H1 (cell line): Measurements from ENCODE around the gene GNAI1. TPM values are rescaled to one million over a fixed set of nuclear protein-coding genes. Genes with fewer than 3 reads are reported as not detected.

Experiments used
- CTCF ChIA-PET: fragments of 300-600 bp; sonication (Branson Sonifier 250); formaldehyde crosslinking; loops from one replicate; lab custom pipeline; 2021; ENCODE audit not compliant: partially characterized antibody; lab: Charles Lee
- POLR2A ChIA-PET: fragments of 300-600 bp; sonication (Branson Sonifier 250); formaldehyde crosslinking; loops from one replicate; lab custom pipeline; 2021; ENCODE audit warnings: inconsistent platforms; ENCODE audit not compliant: partially characterized antibody; lab: Charles Lee
- DNase-seq, 2 experiments: peaks; one replicate each; pipeline versions ENCODE4 v3.0.0 to v3.0.0-alpha.2; 2010 to 2022; ENCODE audit warnings: low spot score in 2 of 2, low read depth in 1 of 2, mixed read lengths in 1 of 2
- FAIRE-seq: peaks from 2 replicates; lab custom pipeline; 2011; peaks lifted over from hg19 to GRCh38; lab: Jason Lieb, UNC
- H2AFZ ChIP-seq: 2 replicates; pipeline ENCODE4 v1.8.1; 2012; ENCODE audit warnings: low read length, inconsistent platforms
- H2AK5ac ChIP-seq: 2 replicates; pipeline ENCODE4 v1.6.1; 2013; ENCODE audit warnings: low read depth, low read length
- H2BK120ac ChIP-seq: replicated peaks from 2 replicates; pipeline ENCODE3; 2013; ENCODE audit warnings: low read depth, low read length, inconsistent platforms
- H2BK12ac ChIP-seq: 2 replicates; pipeline ENCODE4 v1.6.1; 2013; ENCODE audit warnings: low read depth, low read length
- H2BK15ac ChIP-seq: 2 replicates; pipeline ENCODE4 v1.6.1; 2013; ENCODE audit warnings: low read length
- H2BK20ac ChIP-seq: 2 replicates; pipeline ENCODE4 v1.6.1; 2013; ENCODE audit warnings: low read length
- H2BK5ac ChIP-seq: 2 replicates; pipeline ENCODE4 v1.6.1; 2013; ENCODE audit warnings: low read depth, low read length
- H3K14ac ChIP-seq: 2 replicates; pipeline ENCODE4 v1.6.1; 2013; ENCODE audit warnings: inconsistent platforms; ENCODE audit not compliant: insufficient read length
- H3K18ac ChIP-seq: 2 replicates; pipeline ENCODE4 v1.6.1; 2013; ENCODE audit warnings: low read length; ENCODE audit errors: extremely low read depth
- H3K23ac ChIP-seq: 2 replicates; pipeline ENCODE4 v1.6.1; 2013; ENCODE audit warnings: inconsistent platforms; ENCODE audit not compliant: insufficient read length
- H3K23me2 ChIP-seq: 2 replicates; pipeline ENCODE4 v1.6.1; 2013; ENCODE audit warnings: low read depth, low read length
- H3K27ac ChIP-seq: 2 replicates; pipeline ENCODE4 v1.6.1; 2011; ENCODE audit warnings: low read depth, low read length, inconsistent platforms
- H3K27me3 ChIP-seq, 4 experiments: replicated peaks in 1 of 4; 1 replicate in 1 of 4; 2 replicates in 3 of 4; pipeline versions ENCODE4 v1.6.1 to v1.8.1; 2011 to 2013; ENCODE audit warnings: low read length in 3 of 4, mild to moderate bottlenecking in 3 of 4, inconsistent platforms in 2 of 4, mixed read lengths in 2 of 4, moderate library complexity in 1 of 4; ENCODE audit not compliant: control insufficient read depth in 3 of 4, insufficient read depth in 3 of 4; ENCODE audit errors: extremely low read depth in 1 of 4
- H3K36me3 ChIP-seq, 4 experiments: 2 replicates each; pipeline versions ENCODE4 v1.6.1 to v1.8.1; 2011 to 2013; ENCODE audit warnings: mild to moderate bottlenecking in 4 of 4, low read length in 3 of 4, moderate library complexity in 2 of 4, control low read depth in 1 of 4, inconsistent platforms in 1 of 4; ENCODE audit not compliant: insufficient read depth in 4 of 4, control insufficient read depth in 2 of 4
- H3K4ac ChIP-seq: replicated peaks from 2 replicates; pipeline ENCODE3; 2013; ENCODE audit warnings: low read length, low read depth, mixed read lengths, inconsistent platforms; ENCODE audit not compliant: insufficient read length
- H3K4me1 ChIP-seq, 4 experiments: replicated peaks in 1 of 4; 1 replicate in 1 of 4; 2 replicates in 3 of 4; pipeline versions ENCODE4 v1.6.1 to v1.8.1; 2011 to 2013; ENCODE audit warnings: low read length in 3 of 4, inconsistent platforms in 2 of 4, mixed read lengths in 1 of 4; ENCODE audit not compliant: insufficient read depth in 4 of 4, control insufficient read depth in 3 of 4
- H3K4me2 ChIP-seq, 2 experiments: 2 replicates each; pipeline versions ENCODE4 v1.6.1 to v1.8.1; 2011 to 2013; ENCODE audit warnings: low read depth in 2 of 2, low read length in 2 of 2, control low read depth in 1 of 2, inconsistent platforms in 1 of 2, mild to moderate bottlenecking in 1 of 2; ENCODE audit not compliant: insufficient read depth in 1 of 2
- H3K4me3 ChIP-seq, 4 experiments: fragments of 200-600, 300-600 bp in 1 of 4; sonication (generic), shearing (Covaris generic), sonication (Bioruptor Twin) in 1 of 4; 2 replicates each; pipeline versions ENCODE4 v1.5.1 to v1.8.1; 2011 to 2016; ENCODE audit warnings: low read length in 4 of 4, low read depth in 3 of 4, control low read depth in 2 of 4, inconsistent platforms in 2 of 4, mild to moderate bottlenecking in 2 of 4, mixed read lengths in 1 of 4, moderate library complexity in 1 of 4; ENCODE audit not compliant: insufficient read depth in 2 of 4; ENCODE audit errors: extremely low read depth in 1 of 4
- H3K56ac ChIP-seq: replicated peaks from 2 replicates; pipeline ENCODE3; 2013; ENCODE audit warnings: low read depth, mild to moderate bottlenecking, mixed read lengths, low read length, inconsistent platforms; ENCODE audit not compliant: insufficient read length
- H3K79me1 ChIP-seq: 2 replicates; pipeline ENCODE4 v1.6.1; 2013; ENCODE audit warnings: low read depth, low read length, control low read depth
- H3K79me2 ChIP-seq, 2 experiments: 2 replicates each; pipeline versions ENCODE4 v1.6.1 to v1.8.1; 2012 to 2013; ENCODE audit warnings: low read length in 2 of 2, mild to moderate bottlenecking in 2 of 2, inconsistent platforms in 1 of 2; ENCODE audit not compliant: insufficient read depth in 2 of 2, control insufficient read depth in 1 of 2
- H3K9ac ChIP-seq, 4 experiments: replicated peaks in 1 of 4; 1 replicate in 1 of 4; 2 replicates in 3 of 4; pipeline versions ENCODE4 v1.6.1 to v1.8.1; 2011 to 2013; ENCODE audit warnings: low read depth in 3 of 4, low read length in 3 of 4, control low read depth in 2 of 4, mild to moderate bottlenecking in 2 of 4, moderate library complexity in 2 of 4, inconsistent platforms in 1 of 4; ENCODE audit errors: extremely low read depth in 1 of 4
- H3K9me3 ChIP-seq, 2 experiments: 2 replicates each; pipeline versions ENCODE4 v1.6.1 to v1.8.1; 2012 to 2013; ENCODE audit warnings: mild to moderate bottlenecking in 2 of 2, moderate library complexity in 2 of 2, control low read depth in 1 of 2, inconsistent platforms in 1 of 2, low read depth in 1 of 2, low read length in 1 of 2, mixed read lengths in 1 of 2; ENCODE audit not compliant: insufficient read depth in 2 of 2
- H4K20me1 ChIP-seq, 2 experiments: replicated peaks in 1 of 2; 2 replicates each; pipeline versions ENCODE3 to v1.8.1; 2011 to 2013; ENCODE audit warnings: inconsistent platforms in 2 of 2, low read length in 2 of 2, mild to moderate bottlenecking in 1 of 2; ENCODE audit not compliant: insufficient read depth in 2 of 2, control insufficient read depth in 1 of 2
- H4K5ac ChIP-seq: 2 replicates; pipeline ENCODE4 v1.6.1; 2013; ENCODE audit warnings: low read length, low read depth, mixed read lengths, inconsistent platforms; ENCODE audit not compliant: insufficient read length
- H4K8ac ChIP-seq: 2 replicates; pipeline ENCODE4 v1.8.0; 2013; ENCODE audit warnings: mild to moderate bottlenecking, moderate library complexity, low read length, inconsistent platforms; ENCODE audit not compliant: insufficient read depth; ENCODE audit errors: extremely low read depth
- H4K91ac ChIP-seq: replicated peaks from 2 replicates; pipeline ENCODE3; 2013; ENCODE audit warnings: low read length, mixed read lengths, inconsistent platforms; ENCODE audit not compliant: insufficient read length
- ASH2L ChIP-seq: fragments of 200-600, 300-600 bp; sonication (generic); IDR thresholded peaks from one replicate; pipeline ENCODE4 v1.7.1; 2017; ENCODE audit warnings: low read length
- RNF2 ChIP-seq: fragments of 200-900, 300-1000 bp; sonication (generic); IDR thresholded peaks from 2 replicates; pipeline ENCODE4 v1.7.1; 2016; ENCODE audit warnings: borderline replicate concordance, low read depth, mild to moderate bottlenecking, antibody characterized with exemption, low read length; ENCODE audit not compliant: poor library complexity, severe bottlenecking; ENCODE audit errors: missing control alignments
- WGBS, 2 experiments: shearing (Covaris generic) in 1 of 2; methylation state at CpG; one replicate each; pipeline versions ENCODE4 v1.1.6 to v1.1.7; 2013 to 2015; ENCODE audit warnings: low lambda C conversion rate in 2 of 2, mixed read lengths in 2 of 2, inconsistent platforms in 1 of 2, low coverage in 1 of 2, missing lambda C conversion rate in 1 of 2; ENCODE audit not compliant: insufficient replicate concordance in 2 of 2, insufficient coverage in 1 of 2, insufficient read length in 1 of 2; ENCODE audit errors: extremely low coverage in 1 of 2, missing lambda C conversion rate in 1 of 2; 5-methylcytosine and 5-hydroxymethylcytosine counted together
- polyA plus RNA-seq, 7 experiments: library from polyadenylated mRNA; depleted of rRNA in 3 of 7; stranded (reverse) in 5 of 7; unstranded in 2 of 7; fragments of >200 nt in 5 of 7; fragments of 200-250 nt in 2 of 7; gene quantifications; 1 replicate in 5 of 7; 2 replicates in 1 of 7; 4 replicates in 1 of 7; pipeline versions ENCODE4 v1.2.1 to v1.2.3, GENCODE V29; 2011 to 2013; ENCODE audit warnings: missing spikeins in 2 of 7, mixed read lengths in 2 of 7
- total RNA-seq: library from RNA; stranded (reverse); fragmentation: NEBNext Ultra II Directional; extraction: Animal tissue kit (Norgen Biotek cat#: 25700); gene quantifications from 2 replicates; pipeline ENCODE4 v1.2.1, GENCODE V29; 2021

The GNAI1 gene
- total and polyA plus RNA-seq, 2 of the 8 experiments (the other 6 are each of a cell fraction or from before 2014, with no cell fraction given): 8.0 to 29.5 TPM

GRCh38 chr7:80184693-80185092 lies 50.1 kb downstream of the GNAI1 start:
- POLR2A ChIA-PET: interaction anchor here (1.0 kb wide), 1 partner anchor 8 kb away, joined by 3 read pairs; no protein-coding TSS in a partner anchor
- H2BK120ac ChIP-seq: peak overlapping the region; percentile 10
- TF ChIP-seq ASH2L: no peak
- TF ChIP-seq RNF2: no peak
- TF ChIP-seq, all 59 proteins: peak for 0
- H2AFZ ChIP-seq: no peak overlapping the region
- no peaks in the 10 kb centered on the region for H4K20me1 ChIP-seq
- WGBS, 2 experiments: 68% methylated on average over 4 of the region's 4 CpGs; no CpG with 5 or more reads in 1 of the 2 experiments
- no peaks in the 10 kb centered on the region for H3K27me3 ChIP-seq
- peaks cover 2% of the 10 kb centered on the region; the same call in 1 of the 2 replicates for H3K23me2 ChIP-seq
- no peak overlapping the region for H4K5ac ChIP-seq
- H2BK20ac ChIP-seq: peak overlapping the region; percentile 62
- H3K9ac ChIP-seq: no peak overlapping the region
- no peaks in the 10 kb centered on the region for H3K9me3 ChIP-seq
- peak overlapping the region; percentile 34 for H4K91ac ChIP-seq
- no peak overlapping the region for H3K4me3 ChIP-seq
- DNase-seq (no peak), FAIRE-seq (no peak)
- H4K8ac ChIP-seq: no peak overlapping the region
- CTCF ChIA-PET: interaction anchor here (0.9 kb wide), 1 partner anchor 20 kb away, joined by 3 read pairs; no protein-coding TSS in a partner anchor
- peak overlapping the region; percentile 92; the same call in 1 of the 2 replicates for H2AK5ac ChIP-seq
- H3K14ac ChIP-seq: no peak overlapping the region
- no peak overlapping the region for H3K56ac ChIP-seq
- no peak overlapping the region for H3K27ac ChIP-seq
- no peaks in the 10 kb centered on the region; a peak in 1 of 8 replicates for H3K36me3 ChIP-seq
- H3K4me2 ChIP-seq: no peak overlapping the region; a peak in 1 of 4 replicates
- H3K79me2 ChIP-seq: peaks cover 0 to 65% of the 10 kb centered on the region in 2 experiments; a peak in 2 of 4 replicates
- H3K4me1 ChIP-seq: peaks cover 0 to 38% (median 28%) of the 10 kb centered on the region in 4 experiments
- H2BK15ac ChIP-seq: no peak overlapping the region
- no peak overlapping the region for H3K4ac ChIP-seq
- 0 out of 2 replicates have a peak overlapping the region, but pooled peaks have one; percentile 38 for H3K18ac ChIP-seq
- peak overlapping the region; percentile 38; the same call in 1 of the 2 replicates for H2BK5ac ChIP-seq
- H2BK12ac ChIP-seq: peak overlapping the region; percentile 88
- H3K23ac ChIP-seq: no peak overlapping the region
- H3K79me1 ChIP-seq: no peaks in the 10 kb centered on the region
